ENCODE data around the gene SUSD3.

- TF ChIP-seq, protein P1, sequence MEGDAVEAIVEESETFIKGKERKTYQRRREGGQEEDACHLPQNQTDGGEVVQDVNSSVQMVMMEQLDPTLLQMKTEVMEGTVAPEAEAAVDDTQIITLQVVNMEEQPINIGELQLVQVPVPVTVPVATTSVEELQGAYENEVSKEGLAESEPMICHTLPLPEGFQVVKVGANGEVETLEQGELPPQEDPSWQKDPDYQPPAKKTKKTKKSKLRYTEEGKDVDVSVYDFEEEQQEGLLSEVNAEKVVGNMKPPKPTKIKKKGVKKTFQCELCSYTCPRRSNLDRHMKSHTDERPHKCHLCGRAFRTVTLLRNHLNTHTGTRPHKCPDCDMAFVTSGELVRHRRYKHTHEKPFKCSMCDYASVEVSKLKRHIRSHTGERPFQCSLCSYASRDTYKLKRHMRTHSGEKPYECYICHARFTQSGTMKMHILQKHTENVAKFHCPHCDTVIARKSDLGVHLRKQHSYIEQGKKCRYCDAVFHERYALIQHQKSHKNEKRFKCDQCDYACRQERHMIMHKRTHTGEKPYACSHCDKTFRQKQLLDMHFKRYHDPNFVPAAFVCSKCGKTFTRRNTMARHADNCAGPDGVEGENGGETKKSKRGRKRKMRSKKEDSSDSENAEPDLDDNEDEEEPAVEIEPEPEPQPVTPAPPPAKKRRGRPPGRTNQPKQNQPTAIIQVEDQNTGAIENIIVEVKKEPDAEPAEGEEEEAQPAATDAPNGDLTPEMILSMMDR (conservative IDR thresholded peaks at IDR 0.05; ENCODE audit: low read depth, low read length): no peak
- no peak for TF ChIP-seq EZH2 (IDR thresholded peaks at IDR 0.05; ENCODE audit: borderline replicate concordance, low read depth, low read length, poor library complexity, severe bottlenecking)
Measured at GRCh38 chr9:93100276-93100636, 41.8 kb downstream of the SUSD3 start.

Data from A673 (cell line).